Effector CD8-positive, alpha-beta T cell (primary cell): ENCODE results near the gene TM7SF3.

ENCODE experiments used
- DNase-seq: peaks from one replicate; lab custom pipeline; 2025; lab: John Stamatoyannopoulos, UW

TM7SF3 gene

DNA sequence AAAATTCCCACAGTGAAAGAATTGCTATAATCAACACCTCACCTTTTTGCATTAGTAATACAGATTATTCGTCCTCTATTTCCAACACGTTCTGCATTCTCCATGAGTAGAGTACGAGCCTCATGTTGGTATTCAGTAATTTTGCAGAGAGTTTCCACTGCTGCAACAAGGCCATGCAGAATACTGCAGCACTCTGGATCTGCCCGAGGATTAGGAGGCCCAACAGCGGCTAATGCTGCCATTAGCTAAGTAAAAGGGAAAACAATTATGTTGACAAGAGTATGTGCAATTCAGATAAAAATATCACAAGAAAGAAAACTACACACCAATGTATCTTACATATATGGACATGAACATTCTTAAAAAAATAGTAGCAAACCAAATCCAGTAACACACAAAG lies 85.5 kb downstream of the TM7SF3 start:
- DNase-seq = no peak
